HUES6 (cell line): Measurements from ENCODE around the gene ASCC3.

Experiments
- H3K27ac ChIP-seq: 2 replicates; pipeline ENCODE4 v1.7.0; 2013; ENCODE audit warnings: low read depth, mild to moderate bottlenecking, low read length, inconsistent platforms
- H3K27me3 ChIP-seq: 2 replicates; pipeline ENCODE4 v1.6.1; 2013; ENCODE audit warnings: low read length; ENCODE audit not compliant: control insufficient read depth, insufficient read depth
- H3K36me3 ChIP-seq: 2 replicates; pipeline ENCODE4 v1.6.1; 2013; ENCODE audit warnings: low read length; ENCODE audit not compliant: control insufficient read depth, insufficient read depth
- H3K4me1 ChIP-seq: 2 replicates; pipeline ENCODE4 v1.6.1; 2013; ENCODE audit warnings: low read length; ENCODE audit not compliant: control insufficient read depth, insufficient read depth
- H3K4me3 ChIP-seq: 2 replicates; pipeline ENCODE4 v1.5.1; 2013; ENCODE audit warnings: low read depth, low read length
- H3K9ac ChIP-seq: one replicate; pipeline ENCODE4 v1.6.1; 2013; ENCODE audit warnings: mild to moderate bottlenecking, low read length
- H3K9me3 ChIP-seq: 2 replicates; pipeline ENCODE4 v1.6.1; 2013; ENCODE audit warnings: low read depth, low read length; ENCODE audit not compliant: control insufficient read depth, insufficient read depth

ASCC3 gene

DNA sequence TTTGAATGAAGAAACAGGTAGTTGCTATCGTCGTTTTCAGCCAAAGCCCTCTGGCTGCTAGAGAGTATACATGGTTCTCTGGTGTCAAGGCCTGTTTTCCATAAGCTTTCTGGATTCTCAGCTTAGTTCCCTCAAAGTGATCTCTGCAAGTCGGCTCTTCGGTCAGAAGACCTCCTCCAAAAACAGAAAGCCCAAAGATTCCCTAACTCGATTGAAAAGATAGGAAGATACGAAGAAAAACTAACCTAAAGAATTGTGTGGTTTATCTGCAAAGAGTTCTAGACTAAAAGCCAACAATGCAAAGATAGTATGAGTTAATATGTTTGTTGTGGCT, 545 bp upstream of the ASCC3 start:
- no peaks in the 10 kb centered on the region for H3K27me3 ChIP-seq
- peak overlapping the region; percentile 87; the same call in 1 of the 2 replicates for H3K27ac ChIP-seq
- no peaks in the 10 kb centered on the region for H3K9me3 ChIP-seq
- peaks cover 52% of the 10 kb centered on the region for H3K4me1 ChIP-seq
- peak overlapping the region; percentile 97 for H3K4me3 ChIP-seq
- H3K36me3 ChIP-seq = no peaks in the 10 kb centered on the region
- H3K9ac ChIP-seq = peak overlapping the region; percentile 90

- H3K9ac ChIP-seq = peak overlapping the region; percentile 90
- H3K27ac ChIP-seq = peak overlapping the region; percentile 87; the same call in 1 of the 2 replicates
- peak overlapping the region; percentile 97 for H3K4me3 ChIP-seq
- H3K9me3 ChIP-seq = no peaks in the 10 kb centered on the region
- peaks cover 5% of the 10 kb centered on the region; the same call in 1 of the 2 replicates for H3K36me3 ChIP-seq
- H3K4me1 ChIP-seq = peaks cover 50% of the 10 kb centered on the region
- H3K27me3 ChIP-seq = no peaks in the 10 kb centered on the region
These were observed 828 bp downstream of the ASCC3 start for GRCh38 chr6:100880149-100880852.

DNA sequence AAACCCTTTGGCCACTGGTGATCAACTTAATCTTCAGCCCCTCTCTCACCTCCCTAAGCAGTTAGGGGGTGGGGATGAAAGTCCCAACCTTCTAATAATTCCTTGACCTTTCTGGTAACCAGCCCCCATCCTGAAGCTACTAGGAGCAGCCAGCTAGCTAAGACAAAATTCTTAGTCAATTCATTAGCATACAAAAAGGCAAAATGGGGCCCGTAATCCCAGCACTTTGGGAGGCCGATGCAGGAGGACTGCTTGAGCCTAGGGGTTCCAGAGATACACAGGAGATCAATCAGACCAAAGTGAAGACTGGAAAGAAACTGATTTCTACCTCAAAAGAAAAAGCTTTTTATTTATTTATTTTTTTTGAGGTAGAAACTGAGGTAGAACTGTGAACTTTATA, 1.8 kb downstream of the ASCC3 start:
- H3K9ac ChIP-seq = peak overlapping the region; percentile 55
- peak overlapping the region; percentile 97 for H3K4me3 ChIP-seq
- H3K4me1 ChIP-seq = peaks cover 50% of the 10 kb centered on the region
- no peaks in the 10 kb centered on the region for H3K9me3 ChIP-seq
- H3K36me3 ChIP-seq = peaks cover 11% of the 10 kb centered on the region; the same call in 1 of the 2 replicates
- no peaks in the 10 kb centered on the region for H3K27me3 ChIP-seq
- peak overlapping the region; percentile 79; the same call in 1 of the 2 replicates for H3K27ac ChIP-seq

GRCh38 chr6:100877851-100878250, 3.3 kb downstream of the ASCC3 start:
- H3K27me3 ChIP-seq = no peaks in the 10 kb centered on the region
- H3K9ac ChIP-seq = peak overlapping the region; percentile 56
- peaks cover 44% of the 10 kb centered on the region for H3K4me1 ChIP-seq
- peaks cover 11% of the 10 kb centered on the region; the same call in 1 of the 2 replicates for H3K36me3 ChIP-seq
- H3K4me3 ChIP-seq = peak overlapping the region; percentile 97
- no peaks in the 10 kb centered on the region for H3K9me3 ChIP-seq
- H3K27ac ChIP-seq = peak overlapping the region; percentile 79

GRCh38 chr6:100876251-100876650, 4.9 kb downstream of the ASCC3 start:
- Histone ChIP-seq H3K4me1 (peaks cover 37% of the 10 kb centered on the region), H3K9ac (no peak overlapping the region), H3K27me3 (no peaks in the 10 kb centered on the region), H3K4me3 (no peak overlapping the region), H3K36me3 (peaks cover 19% of the 10 kb centered on the region), H3K9me3 (no peaks in the 10 kb centered on the region), H3K27ac (no peak overlapping the region)

DNA sequence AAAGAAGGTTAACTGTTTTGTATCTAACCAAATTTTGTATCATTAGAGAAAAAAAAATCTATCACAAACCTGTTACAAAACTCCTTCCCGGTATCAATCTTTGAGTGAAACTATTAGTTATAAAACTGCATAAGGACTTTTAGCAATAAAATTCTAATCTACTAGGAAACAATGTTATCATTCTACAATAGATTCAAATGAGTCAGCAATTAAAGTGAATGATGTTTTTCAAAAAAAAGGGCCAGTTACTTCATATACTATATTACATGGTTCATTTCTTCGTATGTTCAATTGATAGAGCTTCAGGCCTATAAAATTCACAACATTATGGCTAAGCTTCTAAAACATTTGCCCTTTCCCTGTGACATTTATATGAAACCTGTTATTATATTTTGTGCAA, 15.6 kb downstream of the ASCC3 start:
- Histone ChIP-seq H3K27me3 (no peaks in the 10 kb centered on the region), H3K4me1 (no peaks in the 10 kb centered on the region), H3K36me3 (peaks cover 72% of the 10 kb centered on the region), H3K27ac (no peak overlapping the region), H3K9me3 (no peaks in the 10 kb centered on the region), H3K9ac (no peak overlapping the region), H3K4me3 (no peak overlapping the region)

DNA sequence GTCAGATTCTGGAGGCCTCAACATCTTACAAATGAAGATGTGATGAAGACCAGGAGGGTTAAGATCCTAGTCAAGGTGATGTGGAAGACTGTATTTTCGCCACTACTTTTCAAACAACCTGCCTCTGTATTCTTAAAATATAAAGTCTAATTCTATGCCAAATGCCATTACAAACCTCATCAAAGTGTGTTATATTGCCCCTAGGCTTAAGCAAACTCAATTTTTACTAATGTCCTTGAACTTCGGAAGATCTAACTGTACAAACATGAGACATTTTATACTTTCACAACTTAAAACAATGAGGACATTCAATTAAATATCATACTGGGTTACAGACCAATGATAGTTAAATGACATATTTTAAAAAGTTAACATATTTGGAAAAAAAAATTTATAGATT, 19.1 kb downstream of the ASCC3 start:
- no peak overlapping the region for H3K4me3 ChIP-seq
- H3K27me3 ChIP-seq = no peaks in the 10 kb centered on the region
- no peaks in the 10 kb centered on the region for H3K4me1 ChIP-seq
- H3K36me3 ChIP-seq = peaks cover 79% of the 10 kb centered on the region
- no peak overlapping the region for H3K9ac ChIP-seq
- no peaks in the 10 kb centered on the region for H3K9me3 ChIP-seq
- H3K27ac ChIP-seq = no peak overlapping the region

DNA sequence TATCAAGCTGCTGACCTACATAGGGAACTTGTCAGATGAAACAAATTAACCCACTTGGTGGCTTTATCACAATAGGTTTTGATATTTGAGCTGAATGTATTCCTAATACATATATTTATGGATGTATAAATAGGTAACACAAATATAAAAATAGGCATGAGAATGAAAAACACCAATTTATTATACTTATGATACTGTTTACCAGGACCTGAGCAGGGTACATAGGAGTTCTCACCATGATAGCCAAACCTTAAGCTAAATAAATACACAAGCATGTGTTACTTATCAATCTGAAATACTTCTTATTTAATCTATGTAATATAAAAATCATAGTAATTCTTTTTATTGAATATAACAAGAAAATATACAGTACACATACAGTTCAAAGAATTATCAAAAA, 25.0 kb downstream of the ASCC3 start:
- no peaks in the 10 kb centered on the region for H3K27me3 ChIP-seq
- no peaks in the 10 kb centered on the region for H3K4me1 ChIP-seq
- no peak overlapping the region for H3K4me3 ChIP-seq
- no peak overlapping the region for H3K9ac ChIP-seq
- H3K36me3 ChIP-seq = peaks cover 30% of the 10 kb centered on the region
- no peak overlapping the region for H3K27ac ChIP-seq
- H3K9me3 ChIP-seq = no peaks in the 10 kb centered on the region

DNA sequence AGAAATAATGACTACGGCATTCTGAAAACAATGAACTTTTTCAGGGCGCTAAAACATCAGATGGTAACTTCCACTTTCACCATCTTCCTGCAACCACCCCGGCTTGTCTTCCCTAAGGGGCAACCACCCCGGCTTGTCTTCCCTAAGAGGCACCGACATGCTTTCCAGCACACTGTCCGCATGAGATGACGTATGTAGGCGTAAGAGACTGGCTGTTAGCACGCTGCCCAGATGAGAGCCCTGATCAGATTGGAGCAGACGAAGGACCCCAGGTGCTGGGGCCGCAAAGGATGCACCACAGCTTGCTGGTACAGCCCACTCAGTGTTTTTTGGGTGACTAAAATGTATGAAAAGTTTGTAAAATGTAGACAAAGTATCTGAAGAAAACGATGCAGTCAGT, 29.3 kb downstream of the ASCC3 start:
- Histone ChIP-seq H3K36me3 (peaks cover 18% of the 10 kb centered on the region), H3K9ac (no peak overlapping the region), H3K27me3 (no peaks in the 10 kb centered on the region), H3K27ac (no peak overlapping the region), H3K9me3 (no peaks in the 10 kb centered on the region), H3K4me3 (no peak overlapping the region), H3K4me1 (no peaks in the 10 kb centered on the region)

DNA sequence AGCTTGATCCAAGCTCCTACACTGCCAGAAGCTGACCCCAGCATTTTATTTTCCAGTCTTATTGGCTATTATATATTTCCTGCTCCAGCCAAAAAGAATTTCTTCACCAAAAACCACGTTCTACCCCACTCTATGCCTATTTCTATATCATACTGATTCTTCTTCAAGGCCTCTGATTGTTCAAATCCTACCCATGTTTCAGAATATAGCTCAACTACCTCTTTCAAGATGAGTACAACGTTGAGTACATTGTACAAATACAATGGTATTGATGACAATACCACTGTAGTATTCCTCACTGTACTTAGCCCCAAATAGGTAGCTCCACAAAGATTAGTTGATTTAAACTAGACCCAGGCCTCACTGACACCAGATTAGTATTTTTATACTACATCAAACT, 31.0 kb downstream of the ASCC3 start:
- Histone ChIP-seq H3K36me3 (peaks cover 15% of the 10 kb centered on the region), H3K9me3 (no peaks in the 10 kb centered on the region), H3K27ac (no peak overlapping the region), H3K27me3 (no peaks in the 10 kb centered on the region), H3K4me1 (0 out of 2 replicates have a peak, but pooled peaks cover 3% of the 10 kb centered on the region), H3K9ac (no peak overlapping the region), H3K4me3 (no peak overlapping the region)

- Histone ChIP-seq H3K27ac (no peak overlapping the region), H3K4me3 (no peak overlapping the region), H3K9ac (no peak overlapping the region), H3K4me1 (peaks cover 13% of the 10 kb centered on the region), H3K36me3 (peaks cover 15% of the 10 kb centered on the region), H3K27me3 (no peaks in the 10 kb centered on the region), H3K9me3 (no peaks in the 10 kb centered on the region)
These were observed 34.9 kb downstream of the ASCC3 start for GRCh38 chr6:100846276-100846675.
